ENCODE measurements around the gene ECI1.
"Not testable (repeated sequence)": the region's sequence is repeated elsewhere in the genome, so short reads cannot be mapped to it uniquely, and the experiment has no call there.

The ECI1 gene

DNA sequence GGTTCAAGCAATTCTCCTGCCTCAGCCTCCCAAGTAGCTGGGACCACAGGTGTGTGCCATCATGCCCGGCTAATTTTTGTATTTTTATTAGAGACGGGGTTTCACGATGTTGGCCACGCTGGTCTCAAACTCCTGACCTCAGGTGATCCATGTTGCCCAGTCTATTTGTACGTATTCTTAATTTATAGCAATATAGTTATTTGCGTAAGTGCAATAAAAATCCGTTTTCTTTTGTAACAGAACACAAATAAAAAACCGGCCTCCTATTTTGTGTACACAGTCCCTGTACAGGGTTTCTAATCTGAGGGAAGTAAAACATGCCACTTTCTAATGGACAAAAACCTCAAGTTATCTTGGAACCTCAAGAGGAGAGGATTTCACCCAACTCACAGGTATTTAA, 8.9 kb upstream of the ECI1 start:
- TF ChIP-seq CTCF (IDR thresholded peaks at IDR 0.05; ENCODE audit: insufficient read depth, missing control alignments) = no peak
- FAIRE-seq = no peak
- no peak for DNase-seq (ENCODE audit: insufficient read length, low spot score)

DNA sequence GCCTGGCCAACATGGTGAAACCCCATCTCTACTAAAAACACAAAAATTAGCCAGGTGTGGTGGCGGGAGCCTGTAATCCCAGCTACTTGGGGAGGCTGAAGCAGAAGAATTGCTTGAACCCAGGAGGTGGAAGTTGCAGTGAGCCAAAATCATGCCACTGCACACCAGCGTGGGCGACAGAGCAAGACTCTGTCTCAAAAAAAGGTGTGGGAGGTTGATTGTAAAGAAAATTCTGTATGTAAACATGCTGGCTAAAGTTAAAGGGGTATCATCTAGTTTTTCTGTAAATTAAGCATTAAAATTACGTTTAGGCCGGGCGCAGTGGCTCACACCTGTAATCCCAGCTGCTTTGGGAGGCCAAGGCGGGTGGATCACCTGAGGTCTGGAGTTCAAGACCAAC, 7.1 kb upstream of the ECI1 start:
- FAIRE-seq; DNase-seq (ENCODE audit: insufficient read length, low spot score): not testable (repeated sequence)

DNA sequence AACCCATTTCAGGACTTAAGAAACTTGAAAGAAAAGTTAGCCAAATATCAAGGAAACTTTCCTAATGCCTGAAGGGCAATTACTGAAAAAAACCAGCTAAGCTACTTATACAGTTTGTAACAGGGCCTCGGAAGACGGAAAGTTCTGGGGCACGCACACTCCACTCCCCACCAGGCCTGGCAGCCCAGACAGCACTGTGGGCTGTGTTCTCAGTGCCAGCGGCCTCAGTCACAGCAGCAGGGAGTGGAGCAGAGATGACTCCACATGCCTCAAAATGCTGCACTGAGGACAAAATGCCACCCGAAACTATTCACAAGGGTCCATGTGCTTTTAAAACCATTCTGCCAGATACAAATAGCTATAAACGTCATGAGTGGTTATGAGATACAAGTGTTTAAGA, 6.3 kb upstream of the ECI1 start:
- no peak for FAIRE-seq
- TF ChIP-seq CTCF (IDR thresholded peaks at IDR 0.05; ENCODE audit: insufficient read depth, missing control alignments) = no peak
- DNase-seq (ENCODE audit: insufficient read length, low spot score) = no peak

DNA sequence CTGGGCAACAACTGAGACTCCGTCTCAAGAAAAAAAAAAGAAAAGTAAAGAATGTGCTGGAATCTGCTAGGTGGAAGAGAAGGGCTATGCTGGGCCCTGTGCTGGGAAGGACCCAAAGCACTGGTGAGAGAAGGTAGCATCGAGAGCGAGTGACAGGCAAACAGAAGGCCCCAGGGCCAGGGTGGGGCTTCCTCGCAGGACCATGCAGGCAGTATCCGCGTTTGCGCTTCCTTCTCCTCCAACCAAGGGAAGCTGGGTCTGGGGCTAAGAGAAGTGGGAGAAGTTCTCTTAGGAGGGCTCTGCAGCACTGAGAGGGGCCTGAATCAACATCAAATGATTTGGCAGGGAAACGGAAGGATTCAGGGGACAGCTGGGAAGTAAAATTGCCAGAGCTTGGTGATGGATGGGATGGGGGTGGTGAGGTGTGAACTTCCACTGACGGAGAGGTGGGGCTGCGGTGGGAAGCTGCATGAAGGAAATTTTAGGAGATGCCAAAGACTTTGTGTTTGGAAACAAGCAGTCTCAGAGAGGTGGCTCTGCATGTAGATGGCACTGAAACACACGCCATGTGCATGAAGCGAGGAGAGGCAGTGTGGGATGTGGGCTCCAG, 5.2 kb upstream of the ECI1 start:
- FAIRE-seq (no peak), DNase-seq (ENCODE audit: insufficient read length, low spot score) (no peak)
- TF ChIP-seq CTCF (IDR thresholded peaks at IDR 0.05; ENCODE audit: insufficient read depth, missing control alignments) = no peak

- no peak for DNase-seq (ENCODE audit: insufficient read length, low spot score)
- FAIRE-seq = no peak
- no peak for TF ChIP-seq CTCF (IDR thresholded peaks at IDR 0.05; ENCODE audit: insufficient read depth, missing control alignments)
These were observed 1.9 kb upstream of the ECI1 start for GRCh38 chr16:2253293-2253692.

DNA sequence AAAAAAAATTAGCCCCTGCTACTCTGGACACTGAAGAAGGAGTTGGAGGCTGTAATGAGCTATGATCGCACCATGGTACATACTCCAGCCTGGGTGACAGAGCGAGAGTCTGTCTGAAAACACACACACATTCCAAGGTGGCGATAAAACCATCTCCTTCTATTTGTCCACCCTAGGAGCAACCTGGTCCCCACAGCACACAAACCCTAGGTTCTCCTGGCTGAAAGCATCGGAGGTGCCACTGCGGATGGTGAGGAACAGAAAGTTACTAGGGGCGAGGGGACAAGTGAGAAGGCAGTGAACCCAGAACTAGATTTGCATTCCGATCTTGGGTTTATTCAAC, 1.4 kb upstream of the ECI1 start:
- no peak for FAIRE-seq
- no peak for DNase-seq (ENCODE audit: insufficient read length, low spot score)
- no peak for TF ChIP-seq CTCF (IDR thresholded peaks at IDR 0.05; ENCODE audit: insufficient read depth, missing control alignments)

- FAIRE-seq (no peak), DNase-seq (ENCODE audit: insufficient read length, low spot score) (no peak)
- no peak for TF ChIP-seq CTCF (IDR thresholded peaks at IDR 0.05; ENCODE audit: insufficient read depth, missing control alignments)
These were observed 613 bp downstream of the ECI1 start for GRCh38 chr16:2250652-2251295.
